HG03097 (cell line): ENCODE data around the gene DNAAF1.
A peak's percentile ranks its signal among the peaks of the same experiment; 100 is the strongest.
"Not testable (repeated sequence)": the region's sequence is repeated elsewhere in the genome, so short reads cannot be mapped to it uniquely, and the experiment has no call there.

Experiments used
- ATAC-seq: cut with Tn5 transposase; IDR thresholded peaks from one replicate; pipeline ENCODE4 v1.9.1; 2021; ENCODE audit not compliant: unreplicated experiment, low FRiP score

Gene DNAAF1

DNA sequence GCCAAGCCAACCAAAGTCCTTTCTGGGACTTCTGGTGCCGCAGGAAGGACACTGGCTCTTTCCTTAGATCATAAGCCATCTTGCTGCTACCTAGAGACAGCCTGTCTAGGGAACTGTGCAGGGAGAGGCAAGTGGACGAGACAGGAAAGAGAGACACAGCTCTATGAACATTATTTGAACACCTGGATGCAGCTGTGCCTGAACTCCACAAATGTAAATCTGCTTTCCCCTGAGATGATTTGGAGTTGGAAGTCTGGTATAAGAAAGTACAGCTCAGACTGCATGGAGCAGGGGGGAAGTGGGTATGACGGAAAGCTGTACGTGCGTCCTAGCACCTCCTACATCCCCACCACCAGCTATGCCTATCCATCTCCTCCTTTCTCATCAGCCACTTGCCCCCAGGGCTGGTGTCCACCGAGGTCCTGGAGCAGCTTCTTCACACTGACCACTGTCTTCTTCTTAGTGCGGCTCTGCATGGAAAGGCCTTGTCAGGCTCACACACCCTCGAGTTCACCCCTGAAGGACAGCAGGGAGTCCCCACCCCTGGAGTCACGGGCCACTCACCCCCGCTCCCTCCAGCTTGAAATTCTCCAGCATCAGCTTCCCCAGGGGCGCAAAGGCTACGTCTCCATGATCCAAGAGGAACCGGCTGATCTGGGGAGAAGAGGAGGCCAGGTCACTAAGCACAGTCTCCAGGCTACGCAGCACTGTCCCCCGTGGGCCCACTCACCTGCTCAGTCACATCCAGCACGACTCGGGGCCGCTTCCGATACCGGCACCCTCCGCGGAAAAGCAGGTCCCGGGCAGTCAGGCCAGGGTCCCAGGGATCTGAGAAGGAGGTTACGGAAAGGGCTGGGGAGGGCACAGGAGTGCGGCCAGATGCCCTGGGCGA is 37.8 kb downstream of the DNAAF1 start:
- ATAC-seq = no peak

DNA sequence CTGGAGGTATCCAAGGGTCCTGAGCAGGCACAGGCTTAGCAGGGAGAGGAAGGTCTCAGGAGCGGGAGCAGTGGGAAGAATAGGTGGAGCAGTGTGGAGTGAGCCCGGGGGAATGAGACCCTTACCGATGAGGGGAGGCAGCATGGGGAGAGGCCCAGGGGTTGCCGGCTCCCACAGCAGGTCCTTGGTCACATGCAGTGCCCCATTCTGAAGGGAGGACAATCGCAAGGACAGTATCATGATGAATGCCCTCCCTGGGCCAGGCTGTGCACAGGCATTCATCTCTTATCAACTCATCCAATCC is 38.4 kb downstream of the DNAAF1 start:
- no peak for ATAC-seq

- ATAC-seq = no peak
Measured at GRCh38 chr16:84183911-84184591, 38.9 kb downstream of the DNAAF1 start.

DNA sequence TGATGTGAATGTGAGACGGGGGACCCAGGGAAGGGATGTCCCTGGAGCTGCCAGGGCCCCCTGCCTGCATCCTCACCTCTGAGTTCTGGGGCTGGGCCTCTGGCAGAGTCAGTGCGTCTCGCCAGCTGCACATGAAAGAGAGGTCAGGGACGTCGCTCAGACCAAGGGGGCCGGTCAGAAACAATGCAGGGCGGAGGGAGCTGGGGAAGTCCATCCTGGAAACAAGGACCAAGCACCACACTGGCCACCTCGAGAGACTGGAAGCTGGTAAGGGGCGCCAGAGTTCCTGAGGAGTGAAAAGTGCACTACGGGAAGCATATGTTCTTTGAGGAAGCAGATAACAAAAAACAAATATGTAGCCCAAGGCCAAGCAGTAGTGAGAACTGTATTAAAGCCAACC is 39.7 kb downstream of the DNAAF1 start:
- ATAC-seq = no peak

DNA sequence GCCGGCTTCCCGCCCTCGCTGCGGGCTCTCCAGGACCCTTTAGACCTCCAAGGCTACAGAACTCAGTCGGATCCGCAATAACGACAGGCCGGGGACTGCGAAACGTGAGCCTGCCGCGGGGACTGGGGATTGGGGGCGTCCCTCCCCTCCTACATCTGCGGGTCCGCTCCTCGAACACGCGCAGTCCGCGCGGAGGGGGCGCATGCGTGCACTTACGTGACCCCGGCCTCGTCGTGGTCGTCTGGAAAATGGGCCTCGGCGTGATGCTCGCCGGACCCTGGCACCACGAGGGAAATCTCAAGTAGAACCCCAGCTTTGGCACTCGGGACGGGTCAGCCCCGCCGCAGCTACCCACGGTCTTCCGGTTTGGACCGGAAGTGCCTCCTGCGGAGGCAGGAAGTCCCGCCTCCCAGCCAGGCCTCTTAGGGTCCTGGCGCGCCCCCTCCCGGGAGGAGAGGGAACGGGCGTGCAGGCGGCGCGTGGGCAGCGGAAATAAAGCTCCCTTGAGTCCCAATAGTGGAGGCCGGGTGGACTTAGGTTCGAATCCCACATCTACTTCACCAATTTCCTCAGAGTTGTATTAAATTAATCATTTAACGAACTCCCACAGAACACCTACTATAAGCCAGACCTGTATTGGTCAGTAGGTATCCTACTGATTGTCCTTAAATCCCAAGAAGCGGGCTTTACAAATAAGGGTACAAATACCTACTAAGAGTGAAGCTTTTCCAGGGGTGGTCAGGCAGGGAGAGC is 41.8 kb downstream of the DNAAF1 start, which contains the start of gene TAF1C:
TSS of gene TAF1C (minus strand) at position 373 of the 753 bp plus-strand sequence. CDS start 2,069 bp downstream, outside the sequence.
- peak; percentile 94 for ATAC-seq

DNA sequence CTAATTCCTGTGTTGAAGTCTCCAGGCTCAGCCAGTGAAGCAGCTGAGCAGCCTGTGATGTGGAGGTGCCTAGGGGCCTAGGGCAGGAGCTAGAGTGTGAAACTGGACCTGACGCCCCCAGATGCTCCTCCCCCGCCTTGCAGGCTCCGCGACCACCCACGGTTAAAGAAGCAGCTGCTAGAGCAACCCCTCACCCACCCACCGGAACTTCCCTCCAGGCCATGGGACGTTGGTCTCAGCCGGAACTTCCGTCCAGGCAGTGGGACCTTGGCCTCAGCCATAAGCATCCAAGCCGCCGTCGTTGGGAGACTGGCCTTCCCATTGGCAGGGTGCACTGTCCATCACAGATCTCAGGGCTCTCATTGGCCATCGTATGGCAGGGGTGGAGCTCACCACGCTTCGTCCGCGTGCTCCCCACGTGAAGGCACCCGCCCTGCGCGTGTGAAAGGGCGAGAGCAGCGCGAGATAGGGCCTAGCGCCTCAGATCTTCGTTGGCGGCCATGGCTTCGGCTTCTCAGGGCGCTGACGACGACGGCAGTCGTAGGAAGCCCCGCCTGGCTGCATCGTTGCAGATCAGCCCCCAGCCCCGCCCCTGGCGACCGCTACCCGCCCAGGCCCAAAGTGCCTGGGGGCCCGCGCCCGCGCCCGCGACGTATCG is 45.8 kb downstream of the DNAAF1 start, which contains the start of gene ADAD2:
TSS of gene ADAD2 (plus strand) at position 427 of the 658 bp plus-strand sequence. CDS start at position 501, 74 bp downstream.
- no peak for ATAC-seq

GRCh38 chr16:84191466-84191865 is 46.4 kb downstream of the DNAAF1 start:
- ATAC-seq = no peak

DNA sequence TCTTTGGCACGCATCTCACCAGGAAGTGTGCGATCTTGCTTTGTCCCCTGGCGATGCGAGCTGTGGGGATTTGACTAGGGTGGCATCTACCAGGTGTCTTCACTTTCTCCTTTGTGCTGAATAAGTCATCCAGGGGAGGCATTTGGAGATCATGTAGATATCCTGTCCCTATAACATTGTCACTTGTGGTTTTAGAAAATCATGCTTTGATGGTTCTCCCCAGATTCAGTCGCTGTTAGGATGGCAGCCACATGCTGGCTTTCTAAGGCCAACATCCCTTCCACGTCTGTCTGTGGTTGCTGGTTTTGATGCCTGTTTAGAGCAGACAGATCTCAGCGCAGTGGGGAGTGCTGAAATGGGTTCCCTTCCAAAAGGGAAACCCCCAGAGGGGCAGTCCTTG is 48.4 kb downstream of the DNAAF1 start:
- ATAC-seq = no peak

DNA sequence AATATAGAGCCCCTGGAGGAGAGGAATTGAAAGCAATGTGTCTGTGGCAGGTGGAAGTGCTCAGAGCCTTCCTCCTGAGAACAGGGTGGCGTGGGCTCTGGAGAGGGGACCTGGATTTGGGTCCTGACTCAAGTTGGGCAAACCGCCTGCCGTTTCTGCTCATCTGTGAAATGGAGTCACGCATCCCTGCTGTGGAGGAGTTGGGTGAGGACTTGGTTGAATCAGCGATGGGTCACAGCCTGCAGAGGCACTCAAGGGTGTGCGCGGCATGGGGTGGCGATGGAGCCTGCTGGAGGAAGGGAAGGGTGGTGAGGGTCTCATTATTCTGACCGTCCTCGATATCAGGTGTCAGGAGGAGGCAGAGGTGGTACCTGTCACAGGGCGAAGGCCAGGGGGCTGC is 48.9 kb downstream of the DNAAF1 start:
- ATAC-seq = no peak

DNA sequence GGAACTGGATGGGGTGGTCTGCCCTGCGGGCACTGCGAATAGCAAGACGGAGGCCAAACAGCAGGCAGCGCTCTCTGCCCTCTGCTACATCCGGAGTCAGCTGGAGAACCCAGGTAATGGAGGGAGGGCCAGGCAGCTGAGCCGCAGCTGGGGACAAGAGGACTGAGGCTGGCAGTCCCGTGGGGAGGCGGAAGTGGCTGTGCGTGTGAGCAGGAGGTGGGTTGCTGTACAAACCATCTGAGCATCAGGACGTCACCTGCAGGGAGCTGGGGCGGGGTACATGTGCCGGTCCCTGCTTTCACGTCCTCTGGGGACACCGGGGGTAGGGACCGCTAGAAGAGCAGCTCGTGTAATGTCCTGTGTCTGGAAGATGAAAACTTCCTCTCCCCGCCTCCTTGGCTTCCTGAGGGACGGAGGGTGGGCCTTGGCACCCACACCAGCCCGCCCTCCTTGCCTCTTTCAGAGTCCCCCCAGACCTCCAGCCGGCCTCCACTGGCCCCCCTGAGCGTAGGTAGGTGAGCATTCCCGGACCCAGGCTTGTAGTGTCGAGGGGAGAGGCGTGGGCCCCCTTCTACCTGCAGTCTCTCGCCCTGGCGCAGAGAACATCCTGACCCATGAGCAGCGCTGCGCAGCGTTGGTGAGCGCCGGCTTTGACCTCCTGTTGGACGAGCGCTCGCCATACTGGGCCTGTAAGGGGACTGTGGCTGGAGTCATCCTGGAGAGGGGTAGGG is 49.5 kb downstream of the DNAAF1 start:
- peak; percentile 55 for ATAC-seq

- ATAC-seq = no peak
Measured at GRCh38 chr16:84195201-84196093, 50.3 kb downstream of the DNAAF1 start.

DNA sequence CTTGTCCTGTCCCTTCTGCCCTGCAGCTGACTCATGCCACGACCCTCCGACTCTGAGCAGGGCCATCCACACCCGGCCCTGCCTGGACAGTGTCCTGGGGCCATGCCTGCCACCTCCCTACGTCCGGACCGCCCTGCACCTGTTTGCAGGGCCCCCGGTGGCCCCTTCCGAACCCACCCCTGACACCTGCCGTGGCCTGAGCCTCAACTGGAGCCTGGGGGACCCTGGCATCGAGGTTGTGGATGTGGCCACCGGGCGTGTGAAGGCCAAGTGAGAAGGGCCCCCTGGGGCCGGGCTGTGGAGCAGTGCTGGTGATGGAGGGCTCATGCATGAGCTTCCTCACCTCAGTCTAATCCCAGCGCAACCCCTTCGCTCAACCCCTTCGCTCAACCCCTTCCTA is 51.0 kb downstream of the DNAAF1 start:
- ATAC-seq = no peak

- ATAC-seq = no peak
Measured at GRCh38 chr16:84196727-84197394, 51.8 kb downstream of the DNAAF1 start.

GRCh38 chr16:84197466-84198128 is 52.5 kb downstream of the DNAAF1 start:
- no peak for ATAC-seq

- ATAC-seq = no peak
Measured at GRCh38 chr16:84198401-84198800, 53.3 kb downstream of the DNAAF1 start.

GRCh38 chr16:84199097-84199496 is 54.0 kb downstream of the DNAAF1 start:
- ATAC-seq = no peak

DNA sequence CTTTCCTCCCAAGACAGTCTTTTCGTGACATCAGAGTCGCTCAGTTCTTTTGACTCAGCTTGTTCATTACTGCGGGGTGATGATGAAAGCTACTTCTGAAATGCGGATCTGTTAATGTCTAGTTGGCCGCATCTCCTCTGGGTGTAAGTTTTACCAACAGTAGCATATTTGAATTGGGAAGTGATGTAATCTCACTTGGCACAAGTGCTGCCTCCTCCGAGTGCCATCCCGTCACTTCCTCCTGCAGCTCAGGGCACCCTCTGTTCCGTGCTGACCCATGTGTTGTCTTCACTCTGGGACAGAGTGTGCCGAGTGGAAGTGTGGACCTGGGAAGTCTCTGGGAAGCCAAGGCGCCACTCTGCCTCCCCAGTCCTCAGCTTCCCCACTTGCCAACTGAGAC is 54.8 kb downstream of the DNAAF1 start:
- ATAC-seq = no peak

DNA sequence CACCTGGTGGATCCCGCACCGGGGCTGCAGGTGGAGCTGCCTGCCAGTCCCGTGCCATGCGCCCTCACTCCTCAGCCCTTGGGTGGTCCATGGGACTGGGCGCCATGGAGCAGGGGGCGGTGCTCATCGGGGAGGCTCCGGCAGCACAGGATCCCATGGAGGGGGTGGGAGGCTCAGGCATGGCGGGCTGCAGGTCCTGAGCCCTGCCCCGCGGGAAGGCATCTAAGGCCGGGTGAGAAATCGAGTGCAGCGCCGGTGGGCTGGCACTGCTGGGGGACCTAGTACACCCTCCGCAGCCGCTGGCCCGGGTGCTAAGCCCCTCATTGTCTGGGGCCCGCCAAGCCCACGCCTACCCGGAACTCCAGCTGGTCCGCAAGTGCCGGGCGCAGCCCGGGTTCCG is 59.4 kb downstream of the DNAAF1 start:
- ATAC-seq = not testable (repeated sequence)
